SH-SY5Y (cell line): Measurements from ENCODE around the gene PHLPP1.

Source experiments
- GATA2 ChIP-seq: IDR thresholded peaks from 2 replicates; pipeline ENCODE4 v1.6.1; 2011; ENCODE audit warnings: mild to moderate bottlenecking, low read depth, low read length
- GATA3 ChIP-seq: IDR thresholded peaks from 2 replicates; pipeline ENCODE4 v1.6.1; 2011; ENCODE audit warnings: low read depth, mild to moderate bottlenecking, low read length, moderate library complexity

DNA sequence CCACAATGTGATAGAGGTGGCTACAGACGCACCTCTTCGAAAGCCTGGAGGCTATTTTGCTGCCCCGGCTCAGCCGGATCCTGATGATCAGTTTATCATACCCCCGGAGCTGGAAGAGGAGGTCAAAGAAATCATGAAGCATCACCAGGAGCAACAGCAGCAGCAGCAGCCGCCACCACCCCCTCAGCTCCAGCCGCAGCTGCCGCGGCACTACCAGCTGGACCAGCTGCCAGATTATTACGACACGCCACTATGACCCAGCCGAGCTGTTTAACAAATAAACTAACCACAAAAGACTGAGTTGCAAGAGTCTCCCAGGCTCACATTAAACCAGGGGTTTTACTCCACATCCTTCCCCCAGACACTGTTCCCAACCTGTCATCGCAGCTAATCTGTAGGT, 263.8 kb downstream of the PHLPP1 start:
- TF ChIP-seq GATA2 (no peak), GATA3 (no peak)
